Measurements from ENCODE around the gene ENOX1.

ENOX1 gene

DNA sequence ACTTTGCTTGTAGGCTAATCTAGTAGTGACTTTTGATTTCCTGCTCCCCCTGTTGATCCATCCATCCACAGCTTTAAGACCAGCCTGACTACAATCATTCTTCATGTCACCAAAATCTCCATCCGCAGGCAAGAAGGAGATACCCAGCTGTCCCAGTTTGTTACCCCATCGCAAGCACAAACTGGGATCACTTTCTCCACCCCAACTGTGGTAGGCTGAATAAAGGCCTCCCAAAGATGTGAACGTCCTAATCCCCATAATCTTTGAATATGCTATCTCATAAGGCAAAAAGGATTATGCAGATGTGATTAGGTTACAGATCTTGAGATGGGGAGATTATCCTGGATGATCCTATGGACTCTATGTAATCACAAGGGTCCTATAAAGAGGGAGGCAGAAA, 202.0 kb downstream of the ENOX1 start:
- no peak for DNase-seq

DNA sequence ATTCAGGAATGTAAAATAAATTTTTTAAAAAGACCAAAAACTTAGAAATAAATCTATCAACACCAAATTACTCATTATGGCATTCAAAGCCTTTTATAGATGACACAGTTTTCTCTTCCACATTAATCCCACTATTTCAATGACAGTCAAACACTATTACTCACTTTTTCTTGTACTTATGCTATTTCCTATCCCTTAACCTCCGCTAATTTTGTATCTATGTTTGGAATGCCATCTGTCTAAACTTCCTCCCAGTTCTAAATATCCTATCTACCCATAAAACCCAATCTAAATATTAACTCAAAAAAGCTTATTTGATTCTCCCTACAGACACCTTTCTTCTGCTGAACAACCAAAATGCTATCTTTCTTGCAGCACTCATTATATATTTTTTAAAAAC, 203.5 kb downstream of the ENOX1 start:
- DNase-seq, result no peak

DNA sequence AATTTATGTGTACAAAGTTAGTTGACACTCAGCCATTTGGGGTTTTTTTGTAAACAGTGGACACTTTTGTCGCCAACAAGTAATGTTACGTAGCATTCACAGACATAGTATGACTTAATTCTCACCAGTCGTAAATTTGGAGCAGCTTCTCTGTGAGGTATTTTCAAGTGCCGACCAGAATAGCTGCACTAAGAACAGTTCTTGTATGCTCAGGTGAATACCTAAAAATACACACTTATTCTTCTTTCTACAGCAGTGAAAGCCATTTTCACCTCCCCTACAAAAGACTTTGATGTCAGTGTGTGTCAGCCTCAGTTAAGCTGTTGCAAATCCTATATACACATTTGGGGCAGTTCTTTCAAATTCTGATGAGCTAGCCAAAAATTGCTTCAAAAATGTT, 206.5 kb downstream of the ENOX1 start:
- DNase-seq, result no peak

DNA sequence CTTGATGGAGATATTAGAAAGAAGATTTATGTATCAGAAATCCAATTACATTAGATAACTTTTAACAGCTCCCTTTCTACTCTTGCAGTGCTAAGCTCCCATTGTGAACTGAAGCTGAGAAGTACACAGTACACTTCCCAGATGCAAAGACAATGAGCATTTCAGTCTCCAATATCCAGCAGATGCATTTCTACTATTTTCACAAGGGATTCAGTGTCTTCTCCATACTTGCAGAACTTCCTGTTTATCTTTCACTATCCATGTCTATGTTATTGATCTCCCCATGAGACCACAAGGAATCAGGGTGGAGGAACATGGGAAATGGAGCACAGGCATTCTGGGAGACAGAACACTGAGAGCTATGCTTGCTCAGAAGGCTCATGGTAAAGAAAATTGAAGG, 207.5 kb downstream of the ENOX1 start:
- no peak for DNase-seq

DNA sequence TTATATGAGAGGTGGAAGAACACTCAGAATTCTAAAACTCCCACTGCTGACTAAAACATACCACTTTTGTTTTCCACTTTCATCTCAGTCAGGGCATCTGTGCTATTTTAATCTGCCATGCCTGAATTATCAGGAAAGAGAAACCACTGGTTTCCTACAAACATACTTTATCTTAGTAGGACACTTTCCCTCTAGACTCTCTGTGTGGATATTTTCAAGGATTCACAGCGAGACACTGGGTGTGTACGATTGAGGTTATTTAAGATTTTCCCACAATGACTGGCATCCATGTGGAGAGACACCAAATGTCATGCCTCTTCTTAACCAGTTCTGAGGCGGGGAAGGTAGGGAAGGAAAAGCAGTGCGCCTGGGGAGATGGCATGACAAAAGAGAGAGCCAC, 212.2 kb downstream of the ENOX1 start:
- no peak for DNase-seq

DNA sequence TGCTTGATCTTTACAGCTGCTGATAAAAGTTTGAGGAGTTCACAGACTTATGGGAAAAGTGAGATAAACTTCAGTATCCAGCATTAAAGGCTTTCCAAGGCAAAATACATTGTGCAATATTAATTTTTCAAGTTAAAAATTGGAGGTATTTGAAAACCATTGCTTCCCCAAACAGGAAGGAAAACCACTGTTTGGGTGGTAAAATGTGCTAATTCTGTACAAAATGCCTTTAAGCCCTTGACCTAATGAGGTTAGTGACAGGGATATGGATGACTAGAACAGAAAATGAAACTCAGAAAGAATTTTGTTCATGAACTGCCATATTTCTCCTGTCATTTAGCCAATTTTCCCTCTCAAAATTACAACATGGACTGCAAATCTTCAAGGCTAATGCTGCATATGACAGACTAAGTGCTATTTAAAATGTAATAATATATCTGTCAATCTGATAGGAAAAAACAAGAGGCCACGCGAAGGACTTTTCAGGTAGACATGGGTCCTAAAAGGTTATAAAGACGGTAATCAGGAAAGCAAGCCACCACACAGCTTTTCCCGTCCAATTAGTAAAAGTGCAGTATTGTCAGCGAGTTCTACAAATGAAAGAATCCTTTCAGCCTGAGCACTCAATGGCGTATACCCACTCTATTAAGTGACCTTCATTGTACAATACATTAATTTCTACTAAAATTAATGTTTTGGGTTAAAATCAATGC, 212.8 kb downstream of the ENOX1 start:
- DNase-seq, result no peak

DNA sequence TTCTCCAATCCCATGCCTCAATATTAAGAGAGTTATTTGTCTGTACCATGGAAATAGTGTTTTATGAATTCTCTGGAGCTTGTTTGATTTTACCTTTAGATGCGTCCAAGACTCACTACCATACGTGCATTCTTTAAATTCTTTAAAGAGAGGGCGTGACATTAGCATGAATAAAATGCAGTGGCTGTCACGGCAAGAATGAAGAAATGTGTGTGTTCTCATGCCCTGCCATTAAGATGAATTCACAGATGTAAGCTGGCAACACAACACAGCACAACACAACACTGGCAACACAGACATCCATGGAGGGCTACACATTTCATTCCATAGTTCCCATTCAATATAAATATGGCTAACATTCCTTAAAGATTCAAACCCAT, 213.4 kb downstream of the ENOX1 start:
- DNase-seq, result no peak

DNA sequence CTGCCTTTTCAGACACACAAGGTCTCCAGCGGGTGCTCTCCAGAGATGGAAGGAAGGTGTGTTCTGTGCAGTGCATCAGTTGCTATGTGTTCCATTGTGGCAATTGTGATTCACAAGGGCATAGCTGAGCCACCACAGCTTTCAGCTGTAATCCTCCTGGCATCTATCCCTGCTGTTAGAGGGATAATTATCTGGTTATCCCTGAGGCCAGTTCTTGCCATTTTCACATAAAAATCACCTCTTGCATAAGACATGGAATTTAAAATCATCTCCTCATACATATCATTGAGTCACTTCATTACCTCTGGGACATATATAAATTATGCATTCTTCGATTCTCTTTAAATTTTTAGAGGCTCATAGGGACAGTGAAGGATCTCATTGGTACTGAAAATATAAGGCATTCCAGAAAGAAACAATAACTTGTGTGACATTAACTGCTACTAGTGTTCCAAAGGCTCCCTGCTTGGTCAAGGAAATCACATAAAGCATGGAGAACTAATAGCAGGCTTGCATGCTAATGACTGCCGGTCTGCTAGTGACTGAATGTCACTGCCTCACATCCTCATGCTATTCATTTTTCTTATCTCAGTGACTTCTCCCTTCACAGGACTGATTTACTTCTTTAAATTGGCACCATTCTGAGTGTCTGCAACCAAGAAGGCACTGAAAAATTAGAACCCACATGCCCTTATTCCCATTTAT, 214.0 kb downstream of the ENOX1 start:
- DNase-seq, result no peak

DNA sequence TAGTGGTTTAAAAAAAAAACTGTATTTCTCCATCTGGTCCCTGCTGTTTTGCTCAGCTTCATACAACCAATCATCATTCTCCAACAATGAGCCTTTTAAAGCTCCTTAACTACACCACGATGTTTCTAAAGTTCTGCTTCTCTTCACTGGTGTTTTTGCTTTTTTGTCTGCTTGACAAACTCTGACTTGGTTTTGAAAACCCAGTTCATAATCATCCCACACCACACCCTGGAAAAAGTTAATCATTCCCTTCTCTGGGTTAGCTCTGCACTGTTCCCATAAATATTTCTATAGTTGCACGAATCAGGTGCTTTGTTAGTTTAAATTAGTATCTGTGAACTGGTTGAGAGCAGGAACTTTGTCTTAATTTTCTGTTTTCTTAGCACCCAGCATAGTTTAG, 217.1 kb downstream of the ENOX1 start:
- DNase-seq, result no peak

DNA sequence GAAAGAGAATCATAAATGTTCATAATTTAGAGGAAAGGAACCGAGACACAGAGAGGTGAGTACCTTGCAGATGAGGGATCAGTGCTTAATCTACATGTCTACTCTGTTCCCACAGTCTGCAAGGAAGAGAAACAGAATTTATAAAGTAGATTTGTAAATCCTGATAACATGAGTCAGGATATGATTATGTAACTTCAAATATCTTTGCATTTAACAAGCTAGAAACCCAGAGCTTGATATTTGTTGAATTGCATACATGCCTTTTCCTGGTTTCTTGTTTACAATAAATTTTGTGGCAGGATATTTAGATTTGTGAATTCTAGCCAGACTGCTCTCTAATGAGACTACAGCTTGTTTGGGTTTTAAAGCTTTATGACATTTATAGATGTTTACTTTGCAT, 219.2 kb downstream of the ENOX1 start:
- no peak for DNase-seq

DNA sequence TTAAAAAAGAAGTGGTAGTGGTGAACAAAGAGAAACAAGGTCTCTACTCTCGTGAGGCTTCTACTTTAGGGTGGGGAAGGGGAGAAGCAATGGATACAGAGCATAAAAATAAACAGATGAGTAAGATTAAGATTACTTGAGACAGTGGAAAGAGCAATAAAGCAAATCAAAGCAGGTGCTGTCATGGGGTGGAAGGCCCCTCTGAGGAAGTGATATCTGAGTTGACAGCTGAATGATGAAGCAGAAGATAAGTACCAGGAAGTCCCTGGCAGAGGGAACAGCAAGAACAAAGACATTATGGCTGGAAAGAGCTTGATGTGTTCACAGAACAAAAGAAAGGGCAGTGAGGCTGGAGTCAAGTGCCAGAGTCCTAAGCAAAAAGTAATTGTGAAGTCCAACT, 221.8 kb downstream of the ENOX1 start:
- no peak for DNase-seq

DNA sequence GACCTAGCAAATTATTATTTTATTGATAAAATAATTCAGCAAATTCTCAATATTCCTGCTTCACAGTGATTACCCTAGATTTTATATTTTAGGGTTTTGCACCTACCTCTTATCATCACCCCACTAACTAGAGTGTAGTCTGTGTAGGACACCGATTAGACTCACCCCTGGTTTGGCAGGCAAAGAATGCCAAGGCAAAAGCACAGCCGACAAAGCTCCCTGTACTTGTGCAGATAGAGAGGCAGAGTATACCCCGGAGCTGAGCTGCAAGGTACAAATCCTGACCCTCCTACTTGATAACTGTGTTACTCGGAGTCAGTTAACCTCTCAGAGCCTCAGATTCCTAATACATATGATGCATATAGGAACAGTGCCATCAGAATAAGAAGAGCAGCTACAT, 225.7 kb downstream of the ENOX1 start:
- no peak for DNase-seq

DNA sequence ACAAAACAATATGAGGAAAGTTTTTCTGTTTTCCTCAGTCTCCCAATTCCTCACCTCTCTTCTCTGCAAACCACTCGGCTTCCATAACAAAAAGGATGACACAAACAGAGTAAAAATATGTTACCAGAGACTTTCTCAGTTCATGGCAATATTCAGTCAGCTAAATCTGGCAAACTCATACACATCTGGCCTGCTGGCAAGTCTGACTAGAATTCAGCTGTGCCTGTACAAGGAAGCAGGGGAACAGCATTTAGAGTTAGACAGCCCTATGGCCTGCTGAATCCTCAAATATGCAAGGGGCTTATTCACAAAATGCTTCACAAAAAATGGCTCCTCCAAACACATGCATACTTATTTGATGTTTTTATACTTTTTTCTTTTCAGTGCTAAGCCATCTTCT, 227.8 kb downstream of the ENOX1 start:
- DNase-seq, result no peak

DNA sequence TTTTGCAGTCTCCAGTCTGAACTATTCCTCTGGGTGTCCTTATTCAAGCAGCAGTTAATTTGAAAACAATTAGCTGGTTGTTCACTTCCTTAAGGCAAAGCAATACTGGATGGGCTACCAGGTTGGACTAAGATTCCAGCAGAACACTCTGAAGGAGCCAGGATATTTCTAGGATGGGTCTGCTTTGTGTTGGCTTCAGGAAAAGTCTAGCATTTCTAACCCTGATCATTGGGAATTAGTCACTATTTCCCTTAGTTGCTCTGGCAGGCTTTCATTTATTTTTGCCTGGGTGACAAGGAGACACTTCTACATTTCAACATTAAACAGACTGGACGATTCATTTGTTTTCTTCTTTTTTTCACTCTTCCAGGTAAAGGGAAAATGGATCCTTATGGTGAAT, 228.4 kb downstream of the ENOX1 start:
- DNase-seq, result no peak

DNA sequence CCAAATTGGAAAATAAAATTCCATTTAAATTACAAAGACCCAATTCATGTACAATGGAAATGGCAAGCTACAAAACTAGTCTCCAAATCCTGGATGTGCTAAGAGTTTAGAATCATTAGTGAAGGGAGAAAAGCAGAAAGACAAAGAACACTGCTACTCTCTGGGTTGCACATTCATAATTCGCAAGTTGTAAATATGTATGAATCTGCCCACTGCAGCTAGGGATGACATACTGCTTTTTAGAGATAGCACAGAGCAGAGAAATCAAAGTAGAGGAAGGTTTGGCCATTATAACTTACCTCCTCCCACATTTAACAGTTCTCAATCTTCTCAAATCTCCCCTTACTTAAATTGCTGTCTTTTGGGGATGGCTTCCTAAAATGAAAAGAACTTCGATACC, 231.1 kb downstream of the ENOX1 start:
- DNase-seq, result no peak

DNA sequence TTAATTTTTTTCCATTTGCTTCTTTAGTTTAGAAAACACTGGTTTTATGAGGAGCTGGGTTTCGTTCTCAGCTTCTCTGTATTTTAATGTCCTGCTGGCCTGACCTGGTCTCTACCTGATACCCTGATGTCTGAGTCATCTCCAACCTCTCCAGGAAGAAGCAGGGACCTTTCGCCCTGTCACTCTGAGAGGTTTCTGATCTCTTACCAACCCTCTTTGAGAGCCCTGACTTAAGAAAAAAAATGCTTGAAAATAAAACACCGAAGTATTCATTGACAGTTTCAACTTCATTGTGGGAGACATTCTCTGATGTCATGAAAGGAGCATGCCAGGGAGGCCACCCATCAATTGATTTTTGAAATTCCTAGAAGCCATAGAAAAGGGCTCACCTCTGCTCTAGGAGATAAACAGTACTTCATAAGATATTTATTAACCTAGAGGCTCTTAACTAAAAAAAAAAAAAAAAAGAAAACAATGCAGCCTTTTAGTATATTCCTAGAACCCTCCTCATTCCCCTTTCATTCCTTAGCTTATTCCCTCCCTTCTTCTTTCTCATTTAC, 234.8 kb downstream of the ENOX1 start:
- no peak for DNase-seq

DNA sequence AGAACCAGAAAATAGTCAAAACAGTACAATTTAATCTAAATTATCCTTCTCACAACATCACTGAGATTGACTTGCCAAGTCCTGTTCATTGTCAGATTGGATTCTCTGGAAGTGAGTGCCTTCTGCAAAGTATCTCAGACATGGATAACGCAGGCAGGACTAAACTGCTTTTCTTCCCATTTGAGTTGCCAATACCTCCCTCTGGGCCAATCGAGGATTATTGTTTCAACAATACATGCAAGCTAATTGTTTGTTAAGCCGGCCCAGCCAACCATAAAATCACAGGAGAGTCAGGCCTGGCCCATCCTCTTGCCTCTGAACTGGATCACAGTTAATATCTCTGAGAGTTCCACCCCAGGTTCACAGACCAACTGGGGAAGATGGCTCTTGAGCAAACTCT, 240.0 kb downstream of the ENOX1 start:
- DNase-seq, result no peak

DNA sequence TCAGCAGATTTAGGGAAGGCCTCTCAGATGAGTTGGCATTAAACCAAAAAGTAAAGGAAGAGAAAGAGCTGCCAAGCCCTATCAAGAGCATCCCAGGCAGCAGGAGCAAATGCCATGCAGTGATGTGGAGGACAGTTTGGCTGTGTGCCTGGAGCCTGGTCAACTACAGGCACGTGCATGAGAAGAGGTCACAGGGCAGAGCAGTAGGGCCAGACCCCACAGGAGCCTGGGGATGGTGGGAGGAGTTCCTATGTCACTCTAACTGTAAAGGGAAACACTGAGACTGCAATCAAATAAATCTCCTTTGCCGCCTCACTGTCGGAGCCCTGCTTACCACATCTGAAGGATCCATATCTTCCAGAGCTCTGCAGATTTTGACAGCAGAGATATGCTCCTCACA, 240.5 kb downstream of the ENOX1 start:
- DNase-seq, result no peak

DNA sequence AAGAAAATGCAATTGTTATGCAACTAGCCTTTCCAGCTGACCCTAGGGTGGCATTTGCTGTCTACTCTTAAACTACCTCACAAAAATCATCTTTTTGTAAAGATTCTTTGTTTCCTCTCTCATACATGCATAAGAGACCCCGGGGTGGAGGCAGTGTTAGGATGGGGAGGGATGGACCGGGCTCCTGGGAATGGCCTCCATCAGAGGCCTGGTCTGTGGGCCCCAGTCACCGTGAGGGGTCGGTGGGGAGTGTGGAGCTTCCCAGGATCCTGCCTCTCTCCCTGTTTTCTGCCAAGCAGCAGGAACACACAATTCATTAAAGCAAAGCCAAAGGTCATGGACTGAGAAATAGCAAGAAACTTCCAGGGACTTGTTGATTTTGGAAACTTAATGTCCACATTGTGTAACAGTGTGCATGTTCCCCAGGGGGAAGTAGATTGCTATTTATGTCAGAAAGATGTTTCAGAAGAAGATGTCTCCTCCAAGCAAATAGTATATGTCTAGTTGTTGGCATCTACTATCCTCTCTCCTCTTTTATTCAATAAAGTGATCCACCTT, 241.4 kb downstream of the ENOX1 start:
- DNase-seq, result no peak

DNA sequence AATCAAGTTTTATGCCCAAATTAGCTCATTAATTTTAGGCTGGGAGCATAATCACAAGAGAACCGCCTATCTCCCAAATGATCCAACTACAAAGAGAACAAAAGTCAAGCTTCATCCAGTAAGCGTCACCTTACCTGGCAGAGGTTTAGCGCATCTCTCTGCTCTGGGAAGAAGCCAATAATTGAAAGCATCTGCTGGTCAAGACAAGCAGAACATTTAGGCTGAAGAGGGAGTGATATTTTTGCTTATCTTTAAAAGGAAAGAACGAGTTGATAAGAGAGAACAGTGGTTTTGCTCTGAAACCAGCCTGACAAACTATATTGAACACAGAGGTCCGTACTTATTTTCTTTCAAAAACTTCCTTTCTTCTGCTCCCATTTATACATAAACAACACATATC, 242.1 kb downstream of the ENOX1 start:
- no peak for DNase-seq

DNA sequence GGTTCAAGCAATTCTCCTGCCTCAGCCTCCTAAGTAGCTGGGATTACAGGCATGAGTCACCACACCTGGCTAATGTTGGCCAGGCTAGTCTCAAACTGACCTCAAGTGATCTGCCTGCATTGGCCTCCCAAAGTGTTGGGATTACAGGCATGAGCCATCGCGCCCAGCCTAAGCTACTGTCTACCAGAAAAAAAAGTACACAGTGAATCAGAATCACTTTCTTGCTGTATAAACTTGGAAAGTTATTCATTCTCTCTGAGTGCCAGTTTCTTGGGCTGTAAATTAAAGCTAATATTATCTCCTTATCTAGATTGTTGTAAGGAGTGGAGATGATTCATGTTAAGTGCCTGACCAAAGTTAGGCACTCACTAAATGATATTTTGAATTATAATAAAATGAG, 242.8 kb downstream of the ENOX1 start:
- DNase-seq, result no peak

DNA sequence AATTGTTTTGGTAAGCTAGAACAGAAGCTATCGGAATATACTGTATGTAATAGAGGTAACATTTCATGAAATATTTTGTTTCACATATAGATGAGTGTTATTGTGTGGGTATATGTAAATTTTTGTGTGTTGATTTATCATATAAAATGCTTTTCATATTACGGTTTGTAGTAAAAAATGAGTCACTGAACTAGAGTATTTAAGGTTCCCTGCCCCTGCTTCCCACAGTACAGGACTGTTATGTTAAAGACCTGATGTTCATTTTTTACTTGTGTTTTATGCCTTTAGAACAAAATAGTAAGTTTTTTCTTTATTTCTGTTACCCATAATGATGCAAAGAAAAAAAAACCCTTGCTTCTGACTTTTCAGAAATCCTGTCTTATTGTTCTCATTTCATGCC, 243.4 kb downstream of the ENOX1 start:
- DNase-seq, result no peak

DNA sequence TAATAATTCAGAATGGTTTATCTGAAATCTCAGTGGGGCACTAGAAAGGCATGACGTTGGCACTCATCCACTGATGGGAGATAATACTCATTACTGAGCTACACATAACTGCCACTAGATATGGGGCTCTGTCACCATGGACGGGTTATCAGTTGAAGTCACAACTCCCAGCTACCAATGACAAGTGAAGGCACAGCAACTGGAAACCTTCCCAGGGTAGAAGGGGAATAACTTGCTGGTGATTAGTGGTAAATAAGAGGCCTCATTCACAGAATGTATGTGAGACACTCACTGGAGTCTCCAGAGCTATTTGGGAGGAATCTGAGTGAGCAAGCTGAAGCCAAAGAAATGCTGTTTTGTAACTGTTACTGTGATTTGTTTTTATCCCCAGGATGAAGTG, 249.6 kb downstream of the ENOX1 start:
- no peak for DNase-seq

DNA sequence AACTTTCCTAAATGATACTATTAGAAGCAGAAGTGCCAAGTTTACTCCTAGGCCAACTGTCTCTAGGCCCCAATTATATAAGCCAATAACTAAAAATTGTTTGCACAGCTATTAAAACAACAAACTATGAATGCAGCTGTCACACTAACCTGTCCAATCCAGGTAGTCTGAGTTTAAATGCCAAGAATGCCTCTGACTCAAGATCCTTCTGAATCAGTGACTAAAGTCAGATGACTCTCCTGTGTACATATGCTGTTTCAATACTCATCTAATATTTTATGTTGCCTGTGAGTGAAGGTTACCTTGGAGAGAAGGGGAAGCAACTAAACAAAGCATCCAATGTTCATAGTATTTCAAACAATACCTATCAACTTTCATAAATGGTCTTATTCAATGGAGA, 257.0 kb downstream of the ENOX1 start:
- DNase-seq, result no peak
